AG04450 (cell line): ENCODE measurements around the gene COPZ1. TPM values are rescaled to one million over a fixed set of nuclear protein-coding genes. Genes with fewer than 3 reads are reported as not detected.
A peak's percentile ranks its signal among the peaks of the same experiment; 100 is the strongest.

Experiments used
- CTCF ChIA-PET: fragments of 300-600, 350-600 bp; formaldehyde crosslinking; extraction: SDS; loops from one replicate; lab custom pipeline; 2022; ENCODE audit warnings: antibody characterized with exemption, inconsistent platforms; lab: Charles Lee
- POLR2A ChIA-PET: fragments of 350-600 bp; formaldehyde crosslinking; extraction: SDS; loops from one replicate; lab custom pipeline; 2021; ENCODE audit warnings: antibody characterized with exemption, inconsistent platforms; lab: Yijun Ruan, JAX
- DNase-seq: peaks from one replicate; pipeline ENCODE4 v3.0.0-alpha.2; 2011; ENCODE audit warnings: low read depth, low spot score
- H3K27ac ChIP-seq: one replicate; pipeline ENCODE4 v1.5.1; 2012; ENCODE audit warnings: low read depth, low read length, control low read depth
- H3K27me3 ChIP-seq: one replicate; pipeline ENCODE4 v1.6.0; 2012; ENCODE audit warnings: low read length; ENCODE audit not compliant: control insufficient read depth, insufficient read depth
- H3K4me3 ChIP-seq: 2 replicates; pipeline ENCODE4 v1.5.1; 2011; ENCODE audit warnings: mild to moderate bottlenecking, low read depth, low read length, control low read depth
- H3K9me3 ChIP-seq: 2 replicates; pipeline ENCODE4 v1.5.1; 2012; ENCODE audit warnings: low read length; ENCODE audit not compliant: control insufficient read depth, insufficient read depth
- polyA plus RNA-seq: library from polyadenylated mRNA; depleted of rRNA; stranded (reverse); fragments of >200 nt; gene quantifications from 2 replicates; pipeline ENCODE4 v1.2.3, GENCODE V29; 2011
- TF ChIP-seq, protein P1 (sequence below): IDR thresholded peaks from 2 replicates; pipeline ENCODE4 v1.5.1; 2011; ENCODE audit warnings: low read depth, low read length, control low read depth, inconsistent platforms

The COPZ1 gene
- polyA plus RNA-seq, 1 experiment: 404 TPM

DNA sequence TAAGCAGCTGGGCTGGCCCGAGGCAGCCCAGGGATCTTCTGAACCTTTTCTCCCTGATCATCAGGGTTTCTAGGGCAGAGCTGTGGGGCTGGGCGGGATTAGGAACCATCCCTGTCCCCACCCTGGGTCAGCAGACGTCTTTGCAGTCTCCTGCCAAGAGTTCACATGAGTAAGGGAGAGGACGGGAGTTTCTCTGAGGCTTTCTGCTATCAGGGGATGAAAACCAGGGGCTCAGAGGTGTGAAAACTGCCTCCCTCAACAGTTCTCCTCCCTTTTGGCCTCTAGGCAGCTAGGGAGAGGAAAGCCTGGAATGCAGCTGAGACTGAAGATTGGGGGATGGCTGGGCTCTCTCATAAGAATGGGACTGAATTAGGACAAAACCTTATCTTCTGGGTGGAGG lies 51.7 kb downstream of the COPZ1 start:
- no peak overlapping the region for H3K27ac ChIP-seq
- DNase-seq: no peak
- TF ChIP-seq, protein P1, sequence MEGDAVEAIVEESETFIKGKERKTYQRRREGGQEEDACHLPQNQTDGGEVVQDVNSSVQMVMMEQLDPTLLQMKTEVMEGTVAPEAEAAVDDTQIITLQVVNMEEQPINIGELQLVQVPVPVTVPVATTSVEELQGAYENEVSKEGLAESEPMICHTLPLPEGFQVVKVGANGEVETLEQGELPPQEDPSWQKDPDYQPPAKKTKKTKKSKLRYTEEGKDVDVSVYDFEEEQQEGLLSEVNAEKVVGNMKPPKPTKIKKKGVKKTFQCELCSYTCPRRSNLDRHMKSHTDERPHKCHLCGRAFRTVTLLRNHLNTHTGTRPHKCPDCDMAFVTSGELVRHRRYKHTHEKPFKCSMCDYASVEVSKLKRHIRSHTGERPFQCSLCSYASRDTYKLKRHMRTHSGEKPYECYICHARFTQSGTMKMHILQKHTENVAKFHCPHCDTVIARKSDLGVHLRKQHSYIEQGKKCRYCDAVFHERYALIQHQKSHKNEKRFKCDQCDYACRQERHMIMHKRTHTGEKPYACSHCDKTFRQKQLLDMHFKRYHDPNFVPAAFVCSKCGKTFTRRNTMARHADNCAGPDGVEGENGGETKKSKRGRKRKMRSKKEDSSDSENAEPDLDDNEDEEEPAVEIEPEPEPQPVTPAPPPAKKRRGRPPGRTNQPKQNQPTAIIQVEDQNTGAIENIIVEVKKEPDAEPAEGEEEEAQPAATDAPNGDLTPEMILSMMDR: no peak
- no peaks in the 10 kb centered on the region for H3K9me3 ChIP-seq
- no peaks in the 10 kb centered on the region for H3K27me3 ChIP-seq
- ChIA-PET CTCF (interaction anchor here (1.2 to 1.3 kb wide), 2 partner anchors 8 to 125 kb away, joined by 4 to 5 read pairs; no protein-coding TSS in a partner anchor), POLR2A (no interaction called here)
- no peak overlapping the region for H3K4me3 ChIP-seq

DNA sequence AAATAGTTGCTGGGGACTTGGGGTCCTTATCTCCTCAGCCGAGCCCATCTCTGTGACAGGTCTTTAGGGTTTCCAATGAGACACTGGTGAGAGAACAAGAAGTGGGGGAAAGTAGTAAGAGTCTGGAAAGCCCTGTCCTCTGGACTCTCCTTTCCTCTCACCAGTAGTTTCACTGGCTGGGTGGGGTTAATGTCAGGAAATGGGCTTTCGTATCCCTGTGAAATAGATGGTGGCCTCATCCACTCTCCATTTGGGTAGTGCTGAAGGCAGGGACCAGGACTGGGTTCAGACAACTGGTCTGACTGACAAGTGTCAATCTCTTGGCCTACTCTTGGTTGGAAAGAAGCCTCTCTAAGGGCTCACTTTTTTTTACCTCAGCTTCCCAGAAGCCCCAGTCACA lies 52.1 kb downstream of the COPZ1 start:
- CTCF ChIA-PET: interaction anchor here (1.2 to 11.6 kb wide), 2 partner anchors 9 to 23 kb away, joined by 5 to 212 read pairs; no protein-coding TSS in a partner anchor

DNA sequence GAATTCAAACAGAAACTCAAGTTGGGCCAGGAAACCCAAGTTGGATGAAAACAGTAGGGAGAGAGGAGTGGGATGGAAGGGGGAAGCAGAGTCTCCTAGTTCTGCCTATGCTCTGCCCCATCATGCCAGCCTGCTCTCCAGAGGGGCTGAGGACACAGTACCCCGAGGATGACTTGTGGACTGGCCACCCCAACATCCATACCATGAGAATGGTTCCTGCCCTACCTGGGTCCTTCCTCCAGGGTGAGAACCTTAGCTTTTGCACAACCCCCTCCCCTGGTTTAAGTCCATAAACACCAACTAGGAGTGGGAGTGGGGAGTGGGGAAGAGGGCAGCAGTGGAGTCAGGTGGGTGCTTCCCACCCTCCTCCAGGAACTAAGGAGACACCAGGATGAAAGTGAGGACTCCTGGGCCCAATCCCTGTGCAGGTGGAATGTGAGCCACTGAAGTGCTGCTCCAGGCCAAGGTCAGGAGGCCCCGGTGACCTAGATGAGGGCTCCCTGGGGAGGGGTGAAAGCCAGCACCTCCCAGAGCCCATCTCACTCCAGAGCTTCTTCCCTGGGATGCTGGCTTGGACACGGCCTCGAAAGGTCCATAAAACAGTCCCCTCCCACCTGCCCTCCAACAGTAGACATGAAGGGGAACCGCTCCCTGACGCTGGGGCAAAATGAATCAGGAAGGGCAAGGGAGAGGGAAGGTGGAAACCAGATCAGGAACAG lies 53.0 kb downstream of the COPZ1 start:
- H3K27me3 ChIP-seq: no peaks in the 10 kb centered on the region
- ChIA-PET POLR2A (no interaction called here), CTCF (interaction anchor here (0.5 to 11.6 kb wide), 14 partner anchors 7 to 177 kb away, joined by 5 to 212 read pairs (median 25); partner anchors contain the start of gene ITGA5)
- H3K4me3 ChIP-seq: no peak overlapping the region; the same call in 1 of the 2 replicates
- TF ChIP-seq, protein P1: no peak
- H3K9me3 ChIP-seq: no peaks in the 10 kb centered on the region
- no peak overlapping the region for H3K27ac ChIP-seq
- no peak for DNase-seq

More for the DNA sequence above, 52.1 kb downstream of the COPZ1 start:
- TF ChIP-seq, protein P1: no peak
- POLR2A ChIA-PET: no interaction called here
- Histone ChIP-seq H3K27me3 (no peaks in the 10 kb centered on the region), H3K9me3 (no peaks in the 10 kb centered on the region), H3K4me3 (no peak overlapping the region), H3K27ac (no peak overlapping the region)
- no peak for DNase-seq

DNA sequence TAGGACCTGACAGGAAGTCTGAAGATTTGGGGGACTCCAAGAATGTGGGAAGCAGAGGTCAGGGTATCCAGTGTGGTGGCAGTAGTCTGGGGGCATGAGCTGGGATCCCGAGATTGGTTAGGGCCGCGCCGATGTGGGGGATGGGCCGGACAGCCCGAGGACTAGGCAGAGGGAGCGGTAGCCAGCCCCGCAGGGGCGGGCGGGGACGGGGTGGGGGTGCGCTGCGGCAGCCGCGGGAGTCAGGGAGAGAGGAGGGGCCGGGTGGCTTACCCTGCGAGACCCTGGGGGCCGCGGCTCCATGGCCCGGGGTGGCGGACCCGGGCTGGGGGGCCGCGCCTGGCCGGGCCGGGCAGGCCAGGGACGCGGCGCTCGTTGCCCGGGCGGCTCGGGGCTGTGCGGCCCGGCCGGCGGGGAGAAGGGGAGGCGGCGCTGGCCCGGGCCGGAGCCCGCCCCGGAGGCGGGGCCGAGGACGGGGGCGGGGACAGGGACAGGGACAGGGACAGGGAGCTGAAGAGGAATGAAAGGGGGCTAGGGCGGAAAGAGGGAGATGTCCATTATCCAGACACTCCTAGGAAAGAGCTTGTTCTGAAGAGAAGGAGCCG lies 54.0 kb downstream of the COPZ1 start:
- H3K27me3 ChIP-seq: no peaks in the 10 kb centered on the region
- no peak for DNase-seq
- TF ChIP-seq, protein P1: no peak
- H3K9me3 ChIP-seq: no peaks in the 10 kb centered on the region
- H3K27ac ChIP-seq: no peak overlapping the region
- POLR2A ChIA-PET: interaction anchor here (1.0 kb wide), 2 partner anchors 8 to 92 kb away, joined by 3 to 4 read pairs; no protein-coding TSS in a partner anchor
- H3K4me3 ChIP-seq: peak overlapping the region; percentile 58
- CTCF ChIA-PET: interaction anchor here (0.5 to 11.6 kb wide), 63 partner anchors 7 to 648 kb away, joined by 3 to 212 read pairs (median 6); partner anchors contain the start of genes CBX5, COPZ1, HNRNPA1 and ITGA5
